Lung (tissue), 12 donors: ENCODE measurements around the gene CCDC80. TPM values are rescaled to one million over a fixed set of nuclear protein-coding genes. Genes with fewer than 3 reads are reported as not detected.

Experiments
- ATAC-seq: fragments of 200-7000 bp; cut with Tn5 transposase; one replicate; pipeline ENCODE4 v1.9.1; 2020; ENCODE audit warnings: moderate number of reproducible peaks; ENCODE audit not compliant: insufficient read depth, low FRiP score
- DNase-seq, 3 donors: peaks; one replicate each; pipeline ENCODE4 v3.0.0-alpha.2; 2013 to 2017
- H3K27ac ChIP-seq, 2 donors: one replicate each; pipeline ENCODE4 v1.5.1; 2013; ENCODE audit warnings: mild to moderate bottlenecking in 2 of 2, moderate library complexity in 2 of 2, control low read depth in 1 of 2, inconsistent platforms in 1 of 2, low read depth in 1 of 2, low read length in 1 of 2
- H3K27me3 ChIP-seq, 3 donors: one replicate each; pipeline ENCODE4 v1.5.1; 2013; ENCODE audit warnings: low read length in 2 of 3; ENCODE audit not compliant: control insufficient read depth in 3 of 3, insufficient read depth in 3 of 3
- H3K36me3 ChIP-seq, 4 donors: one replicate each; pipeline ENCODE4 v1.5.1; 2013; ENCODE audit warnings: low read length in 4 of 4, mild to moderate bottlenecking in 1 of 4, moderate library complexity in 1 of 4; ENCODE audit not compliant: control insufficient read depth in 4 of 4, insufficient read depth in 4 of 4
- H3K4me1 ChIP-seq, 5 donors: one replicate each; pipeline ENCODE4 v1.5.1; 2013; ENCODE audit warnings: low read length in 5 of 5, mild to moderate bottlenecking in 2 of 5, moderate library complexity in 1 of 5; ENCODE audit not compliant: control insufficient read depth in 5 of 5, insufficient read depth in 5 of 5
- H3K4me3 ChIP-seq: one replicate; pipeline ENCODE4 v1.5.1; 2013; ENCODE audit warnings: mild to moderate bottlenecking, control low read depth, moderate library complexity
- H3K9ac ChIP-seq, 2 donors: one replicate each; pipeline ENCODE4 v1.5.1; 2013; ENCODE audit warnings: low read length in 2 of 2, control low read depth in 1 of 2; ENCODE audit not compliant: insufficient read depth in 1 of 2
- H3K9me3 ChIP-seq, 4 donors: one replicate each; pipeline ENCODE4 v1.5.1; 2013; ENCODE audit warnings: low read length in 3 of 4, mild to moderate bottlenecking in 1 of 4, moderate library complexity in 1 of 4; ENCODE audit not compliant: control insufficient read depth in 4 of 4, insufficient read depth in 3 of 4
- CTCF ChIP-seq: IDR thresholded peaks from 2 replicates; pipeline ENCODE4 v1.5.1; 2012; ENCODE audit warnings: mild to moderate bottlenecking; ENCODE audit errors: control extremely low read depth, extremely low read depth
- WGBS, 2 donors: extraction: QIAGEN DNeasy Blood & Tissue Kit; methylation state at CpG; one replicate each; pipeline ENCODE4 v1.1.7; 2013; 5-methylcytosine and 5-hydroxymethylcytosine counted together
- polyA plus RNA-seq, 2 donors: library from polyadenylated mRNA; stranded (reverse); fragments of 200-250 nt; gene quantifications; one replicate each; pipeline ENCODE4 v1.2.1, GENCODE V29; 2013
- total RNA-seq, 2 donors: library from RNA; depleted of rRNA in 1 of 2; stranded (reverse); fragments of >200 nt in 1 of 2; gene quantifications; one replicate each; pipeline ENCODE4 v1.2.1, GENCODE V29; 2014 to 2021
- donor health status: control.
- donor health status: control.
- donor health status: Bipolar disorder and iron deficiency.
- donor health status: healthy.
- donor health status: DM: yes; HTN: yes; CAD: no.

The CCDC80 gene
- total and polyA plus RNA-seq, 4 donors: 19.0 to 63.3 (median 29.3) TPM

DNA sequence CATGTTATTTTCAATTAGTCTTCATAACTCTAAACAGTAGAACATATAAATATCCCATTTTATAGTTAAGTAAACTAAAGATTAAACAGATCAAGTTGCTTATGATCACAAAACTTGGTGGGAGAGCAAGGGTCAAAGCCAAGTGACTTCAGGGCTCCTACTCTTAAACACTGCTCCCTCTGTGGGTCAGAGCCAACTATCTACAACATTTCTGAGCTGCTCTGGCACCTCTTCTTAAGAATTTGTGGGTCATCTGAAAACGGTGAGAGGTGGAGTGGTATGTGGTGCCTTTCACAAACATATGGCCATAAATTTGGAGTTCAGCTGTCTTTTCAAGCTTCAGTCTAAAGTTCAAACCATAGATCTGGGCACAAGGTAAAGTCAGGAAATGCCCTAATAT is 90.1 kb downstream of the CCDC80 start:
- TF ChIP-seq CTCF: no peak
- H3K9ac ChIP-seq: no peak overlapping the region
- peaks cover 2 to 23% (median 18%) of the 10 kb centered on the region in 4 donors for H3K36me3 ChIP-seq
- no peaks in the 10 kb centered on the region for H3K9me3 ChIP-seq
- no peak overlapping the region for H3K27ac ChIP-seq
- H3K4me3 ChIP-seq: no peak overlapping the region
- ATAC-seq (no peak), DNase-seq (no peak)
- no peaks in the 10 kb centered on the region for H3K27me3 ChIP-seq
- H3K4me1 ChIP-seq: peaks cover 0 to 5% (median 0%) of the 10 kb centered on the region in 5 donors
- 48 to 63% methylated on average over 1 of the region's 1 CpG for WGBS, 2 donors

Other genes with a start within 250 kb of the CCDC80 start
- 1 to 10 TPM in 1 of 2 donors, under 1 TPM in 1; 0.52 to 2.0 TPM for gene BTLA, start 141.7 kb downstream of the CCDC80 start, total RNA-seq
- under 1 TPM; 0.30 to 0.61 TPM for gene BTLA, start 141.7 kb downstream of the CCDC80 start, polyA plus RNA-seq
- gene ATG3, start 79.2 kb downstream of the CCDC80 start, total RNA-seq: 10 to 100 TPM; 43.3 to 54.9 TPM
- gene ATG3, start 79.2 kb downstream of the CCDC80 start, polyA plus RNA-seq: 10 to 100 TPM; 29.4 to 80.9 TPM
- gene SLC35A5, start 79.1 kb downstream of the CCDC80 start, total RNA-seq: 10 to 100 TPM; 33.3 to 63.3 TPM
- gene SLC35A5, start 79.1 kb downstream of the CCDC80 start, polyA plus RNA-seq: 10 to 100 TPM; 11.1 to 16.9 TPM
- gene CD200R1L, start 205.7 kb upstream of the CCDC80 start, total RNA-seq: not detected
- gene CD200R1L, start 205.7 kb upstream of the CCDC80 start, polyA plus RNA-seq: not detected